ENCODE results near the gene ARHGAP9.
"Not testable (repeated sequence)": the region's sequence is repeated elsewhere in the genome, so short reads cannot be mapped to it uniquely, and the experiment has no call there.

The ARHGAP9 gene

DNA sequence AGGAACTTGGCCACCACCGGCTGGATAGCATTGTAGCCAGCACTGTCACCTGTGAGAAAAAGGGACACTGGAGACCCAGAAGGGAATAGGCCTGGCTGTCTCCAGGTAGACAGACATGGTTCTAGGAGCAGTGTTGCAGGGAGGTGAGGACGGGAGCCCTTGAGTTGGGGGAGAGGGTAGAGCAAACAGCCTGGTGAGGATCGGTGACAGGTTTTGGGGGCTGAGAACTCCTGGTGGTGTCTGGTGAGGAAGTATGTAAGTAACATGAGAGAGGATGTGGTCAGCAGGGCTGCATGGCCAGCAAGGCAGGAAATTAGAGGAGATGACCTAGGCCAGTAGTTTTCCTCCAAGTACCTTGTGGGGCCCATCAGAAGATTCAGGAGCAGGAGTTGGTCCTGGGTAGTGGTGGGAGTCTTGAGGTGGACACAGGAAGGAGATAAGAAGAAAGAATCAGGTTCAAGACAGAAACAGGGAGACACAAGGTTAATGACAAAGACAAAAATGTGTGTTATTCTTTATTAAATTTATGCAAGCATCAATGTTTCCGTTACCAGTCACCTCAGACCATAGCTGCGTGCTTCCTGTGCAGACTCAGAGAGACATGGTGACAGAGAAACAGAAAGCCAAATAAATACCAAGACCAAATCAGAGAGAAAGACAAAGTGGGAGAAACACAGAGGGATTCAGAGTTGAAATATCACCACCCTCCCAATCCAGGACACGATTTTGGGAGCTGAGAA is at the start of gene ARHGAP9:
Gene ARHGAP9 (minus strand): TSS at position 491 of the 740 bp plus-strand sequence. CDS start 460 bp downstream, at position 31.
- DNase-seq, result peak; percentile 45

DNA sequence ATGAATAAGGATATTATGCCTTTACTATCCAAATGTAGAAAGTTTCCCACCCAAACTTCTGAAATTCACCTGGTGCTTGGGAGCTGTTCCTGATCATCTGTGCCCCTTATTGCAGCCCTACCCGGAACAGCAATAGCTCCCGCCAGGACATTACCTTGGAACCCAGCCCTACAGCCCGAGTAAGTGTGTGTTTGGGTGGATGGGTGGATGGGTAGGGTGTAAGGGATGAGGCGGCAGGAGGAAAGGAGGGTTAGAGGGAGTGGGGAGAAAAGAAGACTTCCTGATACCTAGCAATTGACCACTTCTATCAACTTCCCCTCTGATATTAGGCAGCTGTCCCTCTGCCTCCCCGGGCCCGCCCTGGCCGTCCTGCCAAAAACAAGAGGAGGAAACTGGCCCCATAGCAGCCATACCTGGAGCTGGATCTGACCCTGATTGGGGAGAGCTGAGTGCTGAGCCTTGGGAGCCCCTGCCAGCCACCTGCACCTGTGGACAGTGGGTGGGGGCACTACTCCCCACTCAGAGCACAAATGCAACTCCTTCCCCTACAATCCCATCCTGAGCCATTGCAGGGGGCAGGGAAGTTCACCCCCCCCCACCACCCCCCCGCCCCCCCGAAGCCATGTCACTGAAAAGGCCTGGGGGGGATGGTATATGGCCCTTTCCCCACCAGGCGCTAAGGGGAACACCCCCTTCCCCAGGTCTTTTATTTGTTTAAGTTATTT is 49.3 kb upstream of the ARHGAP9 start:
- no peak for DNase-seq

DNA sequence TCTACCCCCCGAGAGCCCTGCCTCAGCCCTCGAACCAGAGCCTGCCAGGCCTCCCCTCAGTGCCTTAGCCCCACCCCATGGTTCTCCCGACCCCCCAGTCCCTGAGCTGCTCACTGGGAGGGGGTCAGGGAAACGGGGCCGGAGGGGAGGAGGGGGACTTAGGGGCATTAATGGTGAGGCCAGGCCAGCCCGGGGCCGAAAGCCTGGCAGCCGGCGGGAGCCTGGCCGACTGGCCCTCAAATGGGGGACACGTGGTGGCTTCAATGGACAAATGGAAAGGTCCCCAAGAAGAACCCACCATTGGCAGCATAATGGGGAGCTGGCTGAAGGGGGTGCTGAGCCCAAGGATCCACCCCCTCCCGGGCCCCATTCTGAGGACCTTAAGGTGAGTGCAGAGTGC is 48.5 kb upstream of the ARHGAP9 start:
- no peak for DNase-seq

DNA sequence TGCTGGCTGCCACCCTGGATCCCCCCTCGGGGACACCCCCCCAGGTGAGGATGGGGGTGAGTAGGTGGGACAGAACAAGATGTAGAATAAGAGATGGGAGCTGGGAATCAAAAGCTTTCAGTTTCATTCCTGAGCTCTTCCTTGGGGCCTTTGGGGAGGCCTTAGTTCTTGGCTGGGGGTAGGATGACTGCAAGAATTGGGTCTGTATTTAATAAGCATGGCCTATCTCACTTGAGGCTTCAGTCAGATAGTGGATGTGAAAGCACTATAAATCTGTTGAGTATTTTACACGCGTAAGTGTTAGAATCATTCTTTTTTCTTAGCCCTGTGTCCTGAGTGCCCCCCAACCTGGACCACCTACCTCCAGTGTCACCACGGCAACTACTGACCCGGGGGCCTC is 47.5 kb upstream of the ARHGAP9 start:
- DNase-seq, result no peak

DNA sequence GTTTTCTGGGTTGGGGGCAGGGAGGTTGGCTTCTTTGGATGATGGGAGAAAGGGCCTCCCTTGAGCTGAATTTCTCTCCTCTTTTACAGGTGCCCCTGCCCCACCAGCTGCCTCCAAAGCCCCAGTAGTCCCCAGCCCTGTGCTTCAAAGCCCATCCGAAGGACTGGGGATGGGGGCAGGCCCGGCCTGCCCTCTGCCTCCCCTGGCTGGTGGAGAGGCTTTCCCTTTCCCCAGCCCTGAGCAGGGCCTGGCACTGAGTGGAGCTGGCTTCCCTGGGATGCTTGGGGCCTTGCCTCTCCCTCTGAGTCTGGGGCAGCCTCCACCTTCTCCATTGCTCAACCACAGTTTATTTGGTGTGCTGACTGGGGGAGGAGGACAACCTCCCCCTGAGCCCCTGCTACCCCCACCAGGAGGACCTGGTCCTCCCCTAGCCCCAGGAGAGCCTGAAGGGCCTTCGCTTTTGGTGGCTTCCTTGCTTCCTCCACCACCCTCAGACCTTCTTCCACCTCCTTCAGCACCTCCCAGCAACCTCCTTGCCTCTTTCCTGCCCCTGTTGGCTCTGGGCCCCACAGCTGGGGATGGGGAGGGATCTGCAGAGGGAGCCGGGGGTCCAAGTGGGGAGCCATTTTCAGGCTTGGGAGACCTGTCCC is 46.9 kb upstream of the ARHGAP9 start:
- DNase-seq, result no peak

DNA sequence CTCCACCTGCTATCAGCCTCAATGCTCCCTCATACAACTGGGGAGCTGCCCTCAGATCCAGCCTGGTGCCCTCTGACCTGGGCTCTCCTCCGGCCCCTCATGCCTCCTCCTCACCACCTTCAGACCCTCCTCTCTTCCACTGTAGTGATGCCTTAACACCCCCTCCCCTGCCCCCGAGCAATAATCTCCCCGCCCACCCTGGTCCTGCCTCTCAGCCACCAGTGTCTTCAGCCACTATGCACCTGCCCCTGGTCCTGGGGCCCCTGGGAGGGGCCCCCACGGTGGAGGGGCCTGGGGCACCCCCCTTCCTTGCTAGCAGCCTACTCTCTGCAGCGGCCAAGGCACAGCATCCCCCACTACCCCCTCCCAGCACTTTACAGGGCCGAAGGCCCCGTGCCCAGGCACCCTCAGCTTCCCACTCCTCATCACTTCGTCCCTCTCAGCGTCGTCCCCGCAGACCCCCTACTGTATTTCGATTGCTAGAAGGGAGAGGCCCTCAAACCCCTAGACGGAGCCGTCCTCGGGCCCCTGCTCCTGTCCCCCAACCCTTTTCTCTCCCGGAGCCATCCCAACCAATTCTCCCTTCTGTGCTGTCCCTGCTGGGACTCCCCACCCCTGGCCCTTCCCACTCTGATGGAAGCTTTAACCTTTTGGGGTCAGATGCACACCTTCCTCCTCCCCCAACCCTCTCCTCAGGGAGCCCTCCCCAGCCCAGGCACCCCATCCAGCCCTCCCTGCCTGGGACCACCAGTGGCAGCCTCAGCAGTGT is 46.1 kb upstream of the ARHGAP9 start:
- no peak for DNase-seq

DNA sequence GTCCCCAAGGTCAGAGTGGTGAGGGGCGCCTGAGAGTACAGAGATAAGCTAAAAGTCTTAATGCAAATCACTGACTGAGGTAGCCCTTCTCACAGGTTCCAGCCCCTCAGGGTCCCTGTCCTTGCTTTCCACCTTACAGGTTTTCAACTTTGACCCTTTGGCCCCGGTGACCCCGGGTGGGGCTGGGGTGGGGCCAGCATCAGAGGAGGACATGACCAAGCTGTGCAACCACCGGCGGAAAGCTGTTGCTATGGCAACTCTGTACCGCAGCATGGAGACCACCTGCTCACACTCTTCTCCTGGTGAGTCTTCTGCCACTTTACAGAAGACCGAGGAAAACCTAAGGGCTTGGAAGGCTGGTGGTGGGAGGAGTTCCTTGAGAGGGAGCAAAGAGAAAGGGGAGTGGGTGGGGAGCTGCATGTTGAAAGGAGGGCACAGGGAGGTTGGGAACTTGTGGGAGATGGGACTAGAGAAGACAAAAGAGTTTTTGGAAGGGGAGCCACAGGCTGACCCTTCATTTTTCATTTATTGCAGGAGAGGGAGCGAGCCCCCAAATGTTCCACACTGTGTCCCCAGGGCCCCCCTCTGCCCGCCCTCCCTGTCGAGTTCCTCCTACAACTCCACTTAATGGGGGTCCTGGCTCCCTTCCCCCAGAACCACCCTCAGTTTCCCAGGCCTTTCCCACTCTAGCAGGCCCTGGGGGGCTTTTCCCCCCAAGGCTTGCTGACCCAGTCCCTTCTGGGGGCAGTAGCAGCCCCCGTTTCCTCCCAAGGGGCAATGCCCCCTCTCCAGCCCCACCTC is 45.3 kb upstream of the ARHGAP9 start:
- DNase-seq, result no peak

DNA sequence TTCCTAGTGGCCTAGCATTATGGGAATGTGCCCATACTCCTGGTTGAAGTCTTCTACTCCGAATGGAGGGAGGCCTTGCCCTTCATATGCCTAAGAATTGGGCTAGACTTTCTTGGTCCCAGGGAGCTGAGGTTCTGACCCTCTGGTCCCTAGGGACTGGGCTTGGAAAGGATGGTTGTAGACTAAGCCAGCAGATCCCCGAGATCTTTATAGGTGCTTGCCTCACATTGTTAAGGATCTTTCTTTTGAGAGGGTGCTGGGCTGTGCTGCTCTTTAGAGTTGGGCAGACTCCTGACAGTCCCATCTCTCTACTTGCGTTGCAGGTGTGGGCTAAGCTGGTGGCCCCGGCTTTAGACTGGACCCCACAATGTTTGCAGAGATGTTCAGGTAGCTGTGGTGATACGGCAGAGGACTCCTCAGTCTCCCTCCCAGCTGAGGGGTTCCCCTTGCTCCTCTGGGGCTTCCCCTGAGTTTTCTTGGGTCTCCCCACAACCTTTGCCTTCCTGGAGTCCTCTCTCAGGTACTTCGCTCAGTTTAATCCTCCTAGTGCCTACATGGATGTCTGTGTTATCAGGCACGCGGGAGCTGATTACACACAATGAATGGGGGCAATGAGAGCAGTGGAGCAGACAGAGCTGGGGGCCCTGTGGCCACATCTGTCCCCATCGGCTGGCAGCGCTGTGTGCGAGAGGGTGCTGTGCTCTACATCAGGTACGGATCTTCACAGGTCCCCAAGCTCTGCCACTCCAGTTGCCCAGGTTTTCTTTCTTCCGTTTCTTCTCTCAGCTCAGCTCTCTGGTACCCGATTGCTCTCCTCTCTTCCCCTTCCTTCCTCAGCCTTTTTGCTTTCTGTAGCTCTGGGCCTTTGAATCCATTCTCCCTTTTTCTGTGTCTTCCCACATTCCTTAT is 44.3 kb upstream of the ARHGAP9 start:
- no peak for DNase-seq

DNA sequence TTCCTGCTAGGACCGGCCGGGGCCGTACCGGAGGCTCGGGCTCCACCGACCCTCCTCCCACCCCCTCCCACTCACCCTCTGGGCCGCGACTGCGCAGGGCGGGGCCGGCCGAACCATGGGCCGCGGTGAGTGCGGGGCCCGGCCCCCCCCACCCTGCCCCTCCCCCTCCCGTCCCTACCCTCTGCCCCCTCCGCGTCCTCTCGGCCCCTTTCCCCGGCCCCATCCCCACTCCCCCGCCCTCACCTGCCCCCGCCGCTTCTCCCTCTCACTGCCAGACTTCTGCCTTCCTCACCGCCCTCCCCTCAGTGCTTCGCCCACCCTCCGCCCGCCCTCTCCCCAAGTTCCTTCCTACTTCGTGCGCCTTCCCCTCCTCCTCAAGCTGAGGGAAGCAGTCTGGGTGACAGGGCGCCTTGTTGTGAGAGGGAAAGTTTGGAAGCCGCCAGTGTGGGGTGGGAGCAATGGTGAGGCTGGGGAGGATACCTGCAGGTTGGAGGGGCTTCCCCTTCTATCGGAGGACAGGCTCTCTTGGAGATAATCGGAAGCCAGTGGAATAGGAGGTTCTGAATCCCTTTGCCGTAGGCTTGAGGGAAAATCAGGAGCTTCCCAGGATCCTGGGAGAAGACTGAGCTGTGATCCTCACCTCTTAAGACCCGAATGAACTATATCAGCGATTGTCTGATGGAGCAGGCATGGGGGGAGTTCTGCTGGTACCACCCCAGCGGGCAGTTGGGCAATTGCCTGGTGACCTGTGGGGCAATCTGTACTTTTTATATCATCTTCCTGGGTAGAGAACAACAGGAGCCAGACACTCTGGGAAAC is 43.4 kb upstream of the ARHGAP9 start:
- DNase-seq, result peak; percentile 39

DNA sequence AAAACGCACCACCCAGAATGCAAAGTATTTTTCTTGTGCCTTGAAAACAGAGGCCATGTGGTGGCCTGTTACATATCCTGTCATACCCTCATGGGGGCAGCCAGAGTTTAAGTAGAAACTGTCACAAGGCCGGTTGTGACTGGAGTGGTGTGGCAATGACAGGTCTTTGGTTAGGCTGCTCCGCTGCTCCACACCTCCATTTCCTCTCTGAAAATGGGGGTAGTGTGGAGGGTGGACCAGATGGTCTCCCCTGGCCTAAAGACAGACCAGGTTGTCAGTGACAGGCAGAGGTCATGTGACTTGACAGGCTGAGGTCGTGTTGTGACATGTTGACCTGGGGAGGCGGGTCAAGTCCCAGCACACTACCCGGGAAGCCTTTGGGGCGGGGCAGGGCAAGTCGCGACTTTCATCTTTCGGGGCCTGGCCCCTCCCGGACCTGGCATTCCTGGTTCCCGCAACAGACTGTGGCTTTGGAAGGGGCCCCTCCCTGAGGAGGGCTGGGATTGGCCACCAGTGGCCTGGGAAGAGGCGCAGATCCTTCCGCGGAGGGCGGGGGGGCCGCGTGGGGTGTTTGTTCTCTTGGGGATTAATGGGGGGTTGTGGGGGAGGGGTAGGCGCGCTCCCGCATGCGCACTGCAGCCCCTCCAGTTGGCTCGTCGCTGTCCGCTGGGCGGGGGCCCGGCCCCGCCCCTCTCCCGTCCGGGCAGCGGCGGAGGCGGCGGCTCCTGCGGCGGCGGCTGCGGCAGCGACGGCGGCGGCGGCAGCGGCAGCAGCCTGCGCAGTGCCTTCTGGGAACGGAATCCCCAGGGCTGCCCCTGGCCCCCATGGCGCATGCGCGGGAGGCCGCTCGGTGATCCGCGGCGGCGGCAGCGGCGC is 42.6 kb upstream of the ARHGAP9 start, which contains the start of gene MBD6:
Gene MBD6 (plus strand): TSS at position 814 of the 876 bp plus-strand sequence. CDS start 1,480 bp downstream, outside the sequence.
- peak; percentile 94 for DNase-seq

DNA sequence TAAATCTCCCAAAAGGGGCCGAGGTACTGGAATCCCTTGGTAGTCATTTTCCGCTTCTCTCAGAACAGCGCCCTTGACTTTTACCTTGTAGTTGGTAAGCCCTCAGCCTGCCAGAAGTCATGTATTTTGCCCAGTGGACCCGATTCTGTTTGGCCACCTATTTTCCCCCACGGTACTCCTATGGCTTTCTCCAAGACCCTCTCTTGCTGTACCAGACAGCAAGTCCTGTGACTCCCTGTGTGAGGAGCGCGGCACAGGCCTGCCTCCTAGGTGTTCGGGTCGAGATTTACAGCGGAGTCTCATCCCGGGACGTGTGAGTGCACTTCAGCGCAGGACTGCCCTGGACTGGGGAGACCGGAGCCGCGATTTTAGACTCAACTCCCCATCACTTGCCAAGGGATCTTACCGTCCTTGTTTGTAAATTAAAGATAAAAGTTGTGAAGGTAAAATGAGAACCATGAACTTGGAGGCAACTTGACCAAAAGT is 41.9 kb upstream of the ARHGAP9 start:
- no peak for DNase-seq

DNA sequence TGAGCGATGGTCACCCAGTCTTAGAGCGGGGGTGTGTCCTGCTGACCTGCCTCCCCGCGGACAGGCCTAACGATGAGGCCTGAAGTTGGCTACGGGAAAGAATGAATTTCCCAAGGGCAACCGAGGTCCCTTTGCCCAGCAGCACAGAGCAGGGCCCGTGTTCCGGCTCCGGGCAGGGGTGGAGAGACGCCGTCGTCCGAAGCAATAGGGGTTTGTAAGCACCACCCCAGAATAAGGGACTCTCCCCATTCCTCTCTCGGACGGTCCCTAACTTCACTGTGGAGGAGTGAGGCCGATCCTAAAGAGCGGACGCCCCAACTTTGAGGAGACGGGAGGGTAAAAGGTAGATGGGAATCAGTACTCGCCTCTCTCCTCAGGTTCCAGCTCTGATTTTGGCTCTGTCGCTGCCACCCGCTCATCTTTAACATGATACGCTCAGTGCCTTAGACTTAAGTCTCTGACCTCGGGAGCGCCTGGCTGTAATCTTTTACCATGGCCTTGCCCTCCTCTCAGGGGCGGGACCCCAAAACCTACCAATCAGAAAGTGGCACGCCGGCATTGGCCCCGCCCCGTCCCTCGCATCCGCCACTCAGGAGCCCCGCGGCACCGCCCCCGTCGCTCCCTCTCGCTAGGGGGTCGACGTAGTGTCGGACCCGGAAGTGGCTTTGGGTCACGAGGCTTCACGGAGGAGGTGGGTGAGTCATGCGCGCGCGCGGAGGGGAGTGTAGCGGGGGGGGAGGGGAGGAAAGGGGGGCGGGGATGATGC is 40.6 kb upstream of the ARHGAP9 start, which contains the start of gene DDIT3:
Gene DDIT3 (minus strand): TSS at position 462 of the 766 bp plus-strand sequence. CDS start 3,108 bp downstream, outside the sequence.
- DNase-seq, result peak; percentile 98

DNA sequence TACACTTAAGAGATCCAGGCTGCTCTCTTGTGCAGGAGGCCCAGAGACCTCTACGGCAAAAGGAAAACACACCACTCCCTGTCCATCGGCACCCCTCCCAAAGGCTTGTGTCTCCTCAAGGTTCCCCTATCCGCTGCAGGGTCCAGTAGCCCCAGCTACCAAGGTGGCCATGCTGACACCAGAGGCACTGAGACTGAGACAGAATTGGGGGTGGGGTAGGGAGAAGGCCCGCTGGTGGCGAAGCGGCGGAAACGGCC is 40.1 kb upstream of the ARHGAP9 start:
- DNase-seq, result no peak

DNA sequence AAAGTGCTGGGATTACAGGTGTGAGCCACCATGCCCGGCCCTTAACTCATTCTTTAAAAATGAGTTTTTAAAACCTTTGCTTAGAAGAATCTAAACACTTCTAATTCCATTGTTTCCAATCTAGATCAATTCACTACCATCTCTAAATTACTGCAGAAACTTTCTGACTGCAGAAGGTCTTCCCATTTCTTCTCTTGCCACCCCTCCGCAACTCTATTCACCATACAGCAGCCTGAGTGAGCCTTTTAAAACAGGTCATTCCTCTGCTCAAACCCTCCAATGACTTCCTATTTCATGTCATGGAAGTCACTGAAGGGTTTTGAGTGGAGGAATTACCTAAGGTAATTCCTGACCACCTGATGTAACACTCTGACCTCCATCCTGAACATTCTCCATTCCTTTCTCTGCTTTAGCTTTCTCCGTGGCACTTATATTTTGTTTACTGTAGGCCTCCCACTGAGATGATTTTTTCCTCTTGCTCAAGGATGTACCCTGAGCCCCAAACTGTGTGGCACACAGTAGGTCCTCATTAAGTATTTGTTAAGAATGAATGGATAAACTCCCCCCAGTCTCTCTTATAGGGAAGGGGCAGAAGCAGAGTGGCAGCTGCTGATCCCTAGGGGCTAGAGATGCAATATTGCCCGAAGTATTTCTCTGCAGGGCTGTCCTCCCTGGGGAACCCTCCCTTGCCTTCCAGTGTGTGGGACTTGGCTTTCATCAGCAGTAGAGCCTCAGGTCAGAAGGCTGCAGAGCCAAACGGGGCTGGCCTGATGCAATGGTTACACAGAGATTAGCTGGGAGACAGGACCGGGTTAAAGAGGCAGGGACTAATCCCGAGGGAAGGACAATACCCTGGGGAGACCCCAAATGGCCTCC is 39.5 kb upstream of the ARHGAP9 start:
- peak; percentile 34 for DNase-seq

DNA sequence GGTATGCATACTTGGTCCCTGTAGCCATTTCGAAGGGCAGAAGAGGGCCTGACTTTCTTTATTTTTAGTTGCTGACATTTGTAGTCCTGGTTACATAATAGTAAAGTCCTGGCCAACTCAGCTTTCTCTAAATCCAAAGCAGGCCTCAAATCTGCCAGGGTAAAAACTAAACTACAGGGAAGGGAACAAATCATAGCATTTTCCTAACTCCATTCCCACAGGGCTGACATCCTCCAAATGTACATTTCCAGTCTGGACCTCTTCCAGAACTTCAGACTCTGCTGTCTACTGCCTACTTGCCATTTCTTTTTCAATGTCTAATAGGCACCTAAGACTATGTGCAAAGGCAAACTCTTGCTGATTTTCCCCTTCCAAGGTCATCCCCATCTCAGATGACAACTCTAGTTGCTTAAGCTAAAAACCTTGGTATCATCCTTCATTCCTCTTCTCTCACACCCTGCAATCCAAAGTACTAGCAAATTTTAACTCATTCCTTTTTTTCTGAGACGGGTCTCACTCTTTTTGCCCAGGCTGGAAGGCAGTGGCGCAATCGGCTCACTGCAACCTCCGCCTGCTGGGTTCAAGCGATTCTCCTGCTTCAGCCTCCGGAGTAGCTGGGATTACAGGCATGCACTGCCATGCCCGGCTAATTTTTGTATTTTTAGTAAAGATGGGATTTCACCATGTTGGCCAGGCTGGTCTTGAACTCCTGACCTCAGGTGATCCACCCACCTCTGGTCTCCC is 38.7 kb upstream of the ARHGAP9 start:
- DNase-seq, result no peak

DNA sequence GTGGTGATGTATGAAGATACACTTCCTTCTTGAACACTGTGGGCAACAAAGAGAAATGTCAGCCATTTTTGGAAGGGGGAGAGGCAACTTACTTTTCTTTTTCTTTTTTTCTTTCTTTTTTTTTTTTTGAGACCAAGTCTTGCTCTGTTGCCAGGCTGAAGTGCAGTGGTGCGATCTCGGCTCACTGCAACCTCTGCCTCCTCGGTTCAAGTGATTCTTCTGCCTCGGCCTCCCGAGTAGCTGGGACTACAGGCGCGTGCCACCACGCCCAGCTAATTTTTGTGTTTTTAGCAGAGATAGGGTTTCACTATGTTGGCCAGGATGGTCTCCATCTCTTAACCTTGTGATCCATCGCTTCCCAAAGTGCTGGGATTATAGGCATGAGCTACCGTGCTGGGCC is 38.1 kb upstream of the ARHGAP9 start:
- not testable (repeated sequence) for DNase-seq
